ENCODE data around the gene GRK1.

Gene GRK1

GRCh38 chr13:113636266-113636963, 30.6 kb upstream of the GRK1 start:
- Histone ChIP-seq H3K4me3 (no peak overlapping the region), H3K27ac (no peak overlapping the region), H3K9ac (ENCODE audit: insufficient read length) (no peak overlapping the region), H3K36me3 (ENCODE audit: insufficient read depth, low read length) (peaks cover 95% of the 10 kb centered on the region), H3K9me3 (ENCODE audit: low read depth, low read length) (no peaks in the 10 kb centered on the region)
- DNase-seq (ENCODE audit: low read depth, low spot score) = no peak
- TF ChIP-seq FOXP2 (optimal IDR thresholded peaks at IDR 0.05; ENCODE audit: control extremely low read depth, extremely low read length, insufficient read depth) (no peak), EZH2 (IDR thresholded peaks at IDR 0.05) (no peak), POLR2AphosphoS5 (IDR thresholded peaks at IDR 0.05; ENCODE audit: borderline replicate concordance, low read depth, low read length) (no peak)

GRCh38 chr13:113637262-113638160, 29.5 kb upstream of the GRK1 start:
- TF ChIP-seq EZH2 (IDR thresholded peaks at IDR 0.05) = no peak
- TF ChIP-seq POLR2AphosphoS5 (IDR thresholded peaks at IDR 0.05; ENCODE audit: borderline replicate concordance, low read depth, low read length) = no peak
- no peak overlapping the region for H3K27ac ChIP-seq
- H3K36me3 ChIP-seq (ENCODE audit: insufficient read depth, low read length) = peaks cover 95% of the 10 kb centered on the region

GRCh38 chr13:113638173-113638746, 28.8 kb upstream of the GRK1 start:
- Histone ChIP-seq H3K27ac (no peak overlapping the region), H3K9ac (ENCODE audit: insufficient read length) (no peak overlapping the region), H3K9me3 (ENCODE audit: low read depth, low read length) (no peaks in the 10 kb centered on the region), H3K4me3 (no peak overlapping the region), H3K36me3 (ENCODE audit: insufficient read depth, low read length) (peaks cover 91% of the 10 kb centered on the region)
- TF ChIP-seq POLR2AphosphoS5 (IDR thresholded peaks at IDR 0.05; ENCODE audit: borderline replicate concordance, low read depth, low read length) (no peak), FOXP2 (optimal IDR thresholded peaks at IDR 0.05; ENCODE audit: control extremely low read depth, extremely low read length, insufficient read depth) (no peak), EZH2 (IDR thresholded peaks at IDR 0.05) (no peak)
- DNase-seq (ENCODE audit: low read depth, low spot score) = no peak

More at GRCh38 chr13:113637262-113638160, 29.5 kb upstream of the GRK1 start:
- Histone ChIP-seq H3K9me3 (ENCODE audit: low read depth, low read length) (no peaks in the 10 kb centered on the region), H3K9ac (ENCODE audit: insufficient read length) (no peak overlapping the region), H3K4me3 (no peak overlapping the region)
- DNase-seq (ENCODE audit: low read depth, low spot score) = no peak

GRCh38 chr13:113638806-113639205, 28.2 kb upstream of the GRK1 start:
- no peak for TF ChIP-seq FOXP2 (optimal IDR thresholded peaks at IDR 0.05; ENCODE audit: control extremely low read depth, extremely low read length, insufficient read depth)
- no peak for TF ChIP-seq POLR2AphosphoS5 (IDR thresholded peaks at IDR 0.05; ENCODE audit: borderline replicate concordance, low read depth, low read length)
- no peak for TF ChIP-seq EZH2 (IDR thresholded peaks at IDR 0.05)
- no peaks in the 10 kb centered on the region for H3K9me3 ChIP-seq (ENCODE audit: low read depth, low read length)
- peaks cover 88% of the 10 kb centered on the region for H3K36me3 ChIP-seq (ENCODE audit: insufficient read depth, low read length)
- H3K9ac ChIP-seq (ENCODE audit: insufficient read length) = no peak overlapping the region
- H3K27ac ChIP-seq = no peak overlapping the region
- no peak for DNase-seq (ENCODE audit: low read depth, low spot score)
- H3K4me3 ChIP-seq = no peak overlapping the region

- TF ChIP-seq FOXP2 (optimal IDR thresholded peaks at IDR 0.05; ENCODE audit: control extremely low read depth, extremely low read length, insufficient read depth) = no peak
- no peak for TF ChIP-seq EZH2 (IDR thresholded peaks at IDR 0.05)
- no peak for TF ChIP-seq POLR2AphosphoS5 (IDR thresholded peaks at IDR 0.05; ENCODE audit: borderline replicate concordance, low read depth, low read length)
- Histone ChIP-seq H3K9me3 (ENCODE audit: low read depth, low read length) (no peaks in the 10 kb centered on the region), H3K27ac (no peak overlapping the region), H3K4me3 (no peak overlapping the region), H3K9ac (ENCODE audit: insufficient read length) (no peak overlapping the region), H3K36me3 (ENCODE audit: insufficient read depth, low read length) (peaks cover 79% of the 10 kb centered on the region)
- no peak for DNase-seq (ENCODE audit: low read depth, low spot score)
Observed at GRCh38 chr13:113639616-113640262, 27.3 kb upstream of the GRK1 start.

GRCh38 chr13:113641426-113641825, 25.6 kb upstream of the GRK1 start:
- no peak overlapping the region for H3K9ac ChIP-seq (ENCODE audit: insufficient read length)
- DNase-seq (ENCODE audit: low read depth, low spot score) = no peak
- no peak overlapping the region for H3K4me3 ChIP-seq
- TF ChIP-seq EZH2 (IDR thresholded peaks at IDR 0.05) = no peak
- TF ChIP-seq POLR2AphosphoS5 (IDR thresholded peaks at IDR 0.05; ENCODE audit: borderline replicate concordance, low read depth, low read length) = no peak
- no peak for TF ChIP-seq FOXP2 (optimal IDR thresholded peaks at IDR 0.05; ENCODE audit: control extremely low read depth, extremely low read length, insufficient read depth)
- H3K9me3 ChIP-seq (ENCODE audit: low read depth, low read length) = no peaks in the 10 kb centered on the region
- peaks cover 62% of the 10 kb centered on the region for H3K36me3 ChIP-seq (ENCODE audit: insufficient read depth, low read length)
- H3K27ac ChIP-seq = no peak overlapping the region

GRCh38 chr13:113642563-113642962, 24.5 kb upstream of the GRK1 start:
- DNase-seq (ENCODE audit: low read depth, low spot score) = no peak

GRCh38 chr13:113643593-113643992, 23.4 kb upstream of the GRK1 start:
- Histone ChIP-seq H3K9me3 (ENCODE audit: low read depth, low read length) (no peaks in the 10 kb centered on the region), H3K36me3 (ENCODE audit: insufficient read depth, low read length) (peaks cover 42% of the 10 kb centered on the region), H3K9ac (ENCODE audit: insufficient read length) (no peak overlapping the region), H3K27ac (no peak overlapping the region), H3K4me3 (no peak overlapping the region)
- TF ChIP-seq POLR2AphosphoS5 (IDR thresholded peaks at IDR 0.05; ENCODE audit: borderline replicate concordance, low read depth, low read length) (no peak), FOXP2 (optimal IDR thresholded peaks at IDR 0.05; ENCODE audit: control extremely low read depth, extremely low read length, insufficient read depth) (no peak), EZH2 (IDR thresholded peaks at IDR 0.05) (no peak)
- no peak for DNase-seq (ENCODE audit: low read depth, low spot score)

More at GRCh38 chr13:113642563-113642962, 24.5 kb upstream of the GRK1 start:
- Histone ChIP-seq H3K9me3 (ENCODE audit: low read depth, low read length) (no peaks in the 10 kb centered on the region), H3K9ac (ENCODE audit: insufficient read length) (no peak overlapping the region), H3K36me3 (ENCODE audit: insufficient read depth, low read length) (peaks cover 51% of the 10 kb centered on the region), H3K27ac (no peak overlapping the region), H3K4me3 (no peak overlapping the region)
- TF ChIP-seq FOXP2 (optimal IDR thresholded peaks at IDR 0.05; ENCODE audit: control extremely low read depth, extremely low read length, insufficient read depth) (no peak), EZH2 (IDR thresholded peaks at IDR 0.05) (no peak), POLR2AphosphoS5 (IDR thresholded peaks at IDR 0.05; ENCODE audit: borderline replicate concordance, low read depth, low read length) (0 out of 2 replicates have a peak, but pooled peaks have one; percentile 10)

All from SK-N-MC (cell line).